K562 (cell line): ENCODE data around the gene PACSIN1. TPM values are rescaled to one million over a fixed set of nuclear protein-coding genes. Genes with fewer than 3 reads are reported as not detected.

Experiments
- ATF3 ChIP-seq, 2 experiments: fragments of 450-650 bp in 1 of 2; sonication (generic) in 1 of 2; formaldehyde crosslinking in 1 of 2; IDR thresholded peaks in 1 of 2; conservative IDR thresholded peaks in 1 of 2; 2 replicates each; pipeline versions ENCODE4 v1.6.1 to v1.8.1; 2016 to 2023; ENCODE audit warnings: mild to moderate bottlenecking in 2 of 2, moderate library complexity in 2 of 2, inconsistent platforms in 1 of 2, missing genetic modification reagents in 1 of 2
- CBFA2T2 ChIP-seq: fragments of 450-650 bp; conservative IDR thresholded peaks from 2 replicates; pipeline ENCODE4 v1.6.1; 2017; ENCODE audit warnings: mild to moderate bottlenecking
- DEAF1 ChIP-seq: fragments of 450-650 bp; formaldehyde crosslinking; IDR thresholded peaks from 2 replicates; pipeline ENCODE4 v1.4.0; 2020; ENCODE audit warnings: mild to moderate bottlenecking, moderate library complexity
- EP400 ChIP-seq: fragments of 450-650 bp; IDR thresholded peaks from 2 replicates; pipeline ENCODE4 v1.6.1; 2017; ENCODE audit warnings: antibody characterized with exemption, mild to moderate bottlenecking, moderate library complexity
- HNRNPK ChIP-seq: fragments of 200-400 bp; formaldehyde crosslinking; IDR thresholded peaks from one replicate; pipeline ENCODE4 v1.6.1; 2018; ENCODE audit warnings: mild to moderate bottlenecking, low read depth, low read length; ENCODE audit not compliant: poor library complexity, severe bottlenecking
- ID3 ChIP-seq, 2 experiments: fragments of 250-450 bp in 1 of 2; fragments of 450-650 bp in 1 of 2; sonication (Bioruptor Pico) in 1 of 2; IDR thresholded peaks; 2 replicates each; pipeline versions ENCODE4 v1.6.1 to v1.8.0; 2016 to 2021; ENCODE audit warnings: mild to moderate bottlenecking in 2 of 2, moderate library complexity in 2 of 2, missing compliant biosample characterization in 1 of 2, missing genetic modification characterization in 1 of 2
- JUND ChIP-seq, 2 experiments: IDR thresholded peaks; 2 replicates in 1 of 2; 3 replicates in 1 of 2; pipeline ENCODE4 v1.6.1; 2011; ENCODE audit warnings: borderline replicate concordance in 2 of 2, low read depth in 2 of 2, low read length in 2 of 2, improper control_type of control experiment in 1 of 2, missing biosample characterization in 1 of 2, missing genetic modification characterization in 1 of 2, missing genetic modification reagents in 1 of 2
- KLF10 ChIP-seq: fragments of 250-450 bp; sonication (Bioruptor Pico); IDR thresholded peaks from 2 replicates; pipeline ENCODE4 v1.6.1; 2021; ENCODE audit warnings: matching md5 sums
- KLF16 ChIP-seq: IDR thresholded peaks from 2 replicates; pipeline ENCODE4 v1.6.1; 2016; ENCODE audit warnings: antibody characterized with exemption
- MAFF ChIP-seq: IDR thresholded peaks from 2 replicates; pipeline ENCODE4 v1.6.1; 2012; ENCODE audit warnings: low read length, improper control_type of control experiment
- MITF ChIP-seq: IDR thresholded peaks from 2 replicates; pipeline ENCODE4 v1.6.1; 2014; ENCODE audit warnings: antibody characterized with exemption
- MTA1 ChIP-seq: fragments of 450-650 bp; IDR thresholded peaks from 2 replicates; pipeline ENCODE4 v1.6.1; 2017; ENCODE audit warnings: borderline replicate concordance
- NCOA2 ChIP-seq, 2 experiments: fragments of 450-650 bp; IDR thresholded peaks; 2 replicates each; pipeline ENCODE4 v1.6.1; 2018; ENCODE audit warnings: mild to moderate bottlenecking in 2 of 2, moderate library complexity in 1 of 2; ENCODE audit not compliant: partially characterized antibody in 2 of 2
- TEAD4 ChIP-seq, 2 experiments: sonication (generic) in 1 of 2; formaldehyde crosslinking in 1 of 2; IDR thresholded peaks; 2 replicates each; pipeline versions ENCODE4 v1.6.1 to v1.8.0; 2012 to 2022; ENCODE audit warnings: borderline replicate concordance in 1 of 2, inconsistent platforms in 1 of 2, low read length in 1 of 2, mild to moderate bottlenecking in 1 of 2, missing genetic modification reagents in 1 of 2
- TFAM ChIP-seq: fragments of 250-450 bp; sonication (Bioruptor Pico); conservative IDR thresholded peaks from 2 replicates; pipeline ENCODE4 v1.5.0; 2021; ENCODE audit warnings: mild to moderate bottlenecking, moderate library complexity
- ZC3H8 ChIP-seq: fragments of 450-650 bp; IDR thresholded peaks from 2 replicates; pipeline ENCODE4 v1.6.1; 2017
- ZNF12 ChIP-seq: sonication (generic); formaldehyde crosslinking; IDR thresholded peaks from 2 replicates; pipeline ENCODE4 v1.4.0; 2020; ENCODE audit warnings: mild to moderate bottlenecking, missing genetic modification reagents
- polyA plus RNA-seq, 8 experiments: library from polyadenylated mRNA; depleted of rRNA in 4 of 8; stranded (reverse) in 5 of 8; unstranded in 3 of 8; fragments of >200 nt; fragmentation: Nextera tagmentation in 2 of 8; fragmentation: Illumina TruSeq in 1 of 8; extraction: Ambion mirVana in 2 of 8; extraction: Trizol in 1 of 8; gene quantifications; 2 replicates each; pipeline versions ENCODE4 v1.2.1 to v1.2.3, GENCODE V29; 2011 to 2014; ENCODE audit warnings: inconsistent platforms in 1 of 8, missing spikeins in 1 of 8
- total RNA-seq, 7 experiments: library from RNA; depleted of rRNA in 6 of 7; stranded (reverse); fragments of >200 nt in 6 of 7; fragmentation: Illumina TruSeq in 2 of 7; extraction: Trizol in 2 of 7; gene quantifications; 2 replicates each; pipeline versions ENCODE4 v1.2.1 to v1.2.3, GENCODE V29; 2011 to 2021; ENCODE audit warnings: low replicate concordance in 1 of 7

Gene PACSIN1
- total and polyA plus RNA-seq, 9 of the 15 experiments (the other 6 are each of a cell fraction or from before 2014, with no cell fraction given) = 0.01 to 1.7 (median 0.45) TPM

- no peak for TF ChIP-seq ZC3H8
- TF ChIP-seq ID3 (CRISPR knock-in tag; IDR thresholded peaks at IDR 0.05) = no peak
- TF ChIP-seq ID3 (tag; IDR thresholded peaks at IDR 0.05) = peak; percentile 71; the same call in 1 of the 2 replicates
- no peak for TF ChIP-seq MAFF
- no peak for TF ChIP-seq ATF3 (IDR thresholded peaks at IDR 0.05)
- TF ChIP-seq ATF3 (CRISPR knock-in tag; conservative IDR thresholded peaks at IDR 0.05) = no peak
- TF ChIP-seq CBFA2T2 = peak; percentile 69
- peak; percentile 57 for TF ChIP-seq JUND (IDR thresholded peaks at IDR 0.05; ENCODE audit: borderline replicate concordance, low read depth, low read length)
- no peak; the same call in 2 of the 3 replicates for TF ChIP-seq JUND (tag; IDR thresholded peaks at IDR 0.05; ENCODE audit: borderline replicate concordance, low read depth, low read length)
- no peak for TF ChIP-seq TFAM (CRISPR knock-in tag)
- no peak for TF ChIP-seq HNRNPK
- TF ChIP-seq KLF16 = peak; percentile 83
- no peak for TF ChIP-seq NCOA2 (IDR thresholded peaks at IDR 0.05; ENCODE audit: partially characterized antibody in 2 of 2)
- TF ChIP-seq MITF = no peak
- TF ChIP-seq TEAD4 (IDR thresholded peaks at IDR 0.05; ENCODE audit: low read length) = peak; percentile 42; the same call in 1 of the 2 replicates
- TF ChIP-seq TEAD4 (CRISPR knock-in tag; IDR thresholded peaks at IDR 0.05; ENCODE audit: borderline replicate concordance) = no peak
- no peak for TF ChIP-seq ZNF12
- no peak for TF ChIP-seq EP400
- TF ChIP-seq KLF10 (CRISPR knock-in tag) = no peak
- TF ChIP-seq MTA1 = no peak
- TF ChIP-seq DEAF1 (CRISPR knock-in tag) = no peak
Observed at GRCh38 chr6:34544776-34545471, 79.0 kb downstream of the PACSIN1 start (continued).
